ENCODE results near the gene ARHGAP32.

DNA sequence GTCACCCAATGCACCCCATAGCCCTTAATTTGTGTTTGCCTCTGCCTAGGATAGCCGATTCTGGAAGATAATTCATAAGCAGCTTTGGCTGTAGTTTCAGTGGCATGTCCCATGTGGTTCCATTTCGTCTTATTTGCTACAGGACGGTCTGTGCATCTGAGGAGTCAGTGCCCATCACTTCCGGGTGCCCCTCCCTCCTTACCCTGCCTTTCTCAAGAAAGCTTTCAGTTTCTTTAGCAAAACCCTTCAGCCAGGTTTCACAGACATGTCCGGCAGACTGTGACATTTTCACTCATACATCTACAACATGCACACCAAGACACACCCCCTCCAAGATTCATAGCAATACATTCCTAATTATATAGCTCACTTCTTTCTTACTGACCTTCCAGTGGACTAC lies 263.7 kb downstream of the ARHGAP32 start:
- no peak for TF ChIP-seq ZNF8 (CRISPR knock-in tag; IDR thresholded peaks at IDR 0.05)
- TF ChIP-seq, protein P1, sequence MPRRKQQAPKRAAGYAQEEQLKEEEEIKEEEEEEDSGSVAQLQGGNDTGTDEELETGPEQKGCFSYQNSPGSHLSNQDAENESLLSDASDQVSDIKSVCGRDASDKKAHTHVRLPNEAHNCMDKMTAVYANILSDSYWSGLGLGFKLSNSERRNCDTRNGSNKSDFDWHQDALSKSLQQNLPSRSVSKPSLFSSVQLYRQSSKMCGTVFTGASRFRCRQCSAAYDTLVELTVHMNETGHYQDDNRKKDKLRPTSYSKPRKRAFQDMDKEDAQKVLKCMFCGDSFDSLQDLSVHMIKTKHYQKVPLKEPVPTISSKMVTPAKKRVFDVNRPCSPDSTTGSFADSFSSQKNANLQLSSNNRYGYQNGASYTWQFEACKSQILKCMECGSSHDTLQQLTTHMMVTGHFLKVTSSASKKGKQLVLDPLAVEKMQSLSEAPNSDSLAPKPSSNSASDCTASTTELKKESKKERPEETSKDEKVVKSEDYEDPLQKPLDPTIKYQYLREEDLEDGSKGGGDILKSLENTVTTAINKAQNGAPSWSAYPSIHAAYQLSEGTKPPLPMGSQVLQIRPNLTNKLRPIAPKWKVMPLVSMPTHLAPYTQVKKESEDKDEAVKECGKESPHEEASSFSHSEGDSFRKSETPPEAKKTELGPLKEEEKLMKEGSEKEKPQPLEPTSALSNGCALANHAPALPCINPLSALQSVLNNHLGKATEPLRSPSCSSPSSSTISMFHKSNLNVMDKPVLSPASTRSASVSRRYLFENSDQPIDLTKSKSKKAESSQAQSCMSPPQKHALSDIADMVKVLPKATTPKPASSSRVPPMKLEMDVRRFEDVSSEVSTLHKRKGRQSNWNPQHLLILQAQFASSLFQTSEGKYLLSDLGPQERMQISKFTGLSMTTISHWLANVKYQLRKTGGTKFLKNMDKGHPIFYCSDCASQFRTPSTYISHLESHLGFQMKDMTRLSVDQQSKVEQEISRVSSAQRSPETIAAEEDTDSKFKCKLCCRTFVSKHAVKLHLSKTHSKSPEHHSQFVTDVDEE (CRISPR knock-in tag; IDR thresholded peaks at IDR 0.05), result no peak
- no peak for TF ChIP-seq CSDC2 (CRISPR knock-in tag; IDR thresholded peaks at IDR 0.05)
- no peak for TF ChIP-seq ZNF70 (CRISPR knock-in tag; IDR thresholded peaks at IDR 0.05)
- no peak for TF ChIP-seq PPARA (CRISPR knock-in tag; IDR thresholded peaks at IDR 0.05; ENCODE audit: borderline replicate concordance)
- no peak for TF ChIP-seq ZFP3 (CRISPR knock-in tag; IDR thresholded peaks at IDR 0.05)
- TF ChIP-seq ARNTL (CRISPR knock-in tag; IDR thresholded peaks at IDR 0.05; ENCODE audit: borderline replicate concordance, low read depth), result no peak
- no peak for TF ChIP-seq TCF4 (CRISPR knock-in tag; IDR thresholded peaks at IDR 0.05; ENCODE audit: borderline replicate concordance)
- TF ChIP-seq, protein P2, sequence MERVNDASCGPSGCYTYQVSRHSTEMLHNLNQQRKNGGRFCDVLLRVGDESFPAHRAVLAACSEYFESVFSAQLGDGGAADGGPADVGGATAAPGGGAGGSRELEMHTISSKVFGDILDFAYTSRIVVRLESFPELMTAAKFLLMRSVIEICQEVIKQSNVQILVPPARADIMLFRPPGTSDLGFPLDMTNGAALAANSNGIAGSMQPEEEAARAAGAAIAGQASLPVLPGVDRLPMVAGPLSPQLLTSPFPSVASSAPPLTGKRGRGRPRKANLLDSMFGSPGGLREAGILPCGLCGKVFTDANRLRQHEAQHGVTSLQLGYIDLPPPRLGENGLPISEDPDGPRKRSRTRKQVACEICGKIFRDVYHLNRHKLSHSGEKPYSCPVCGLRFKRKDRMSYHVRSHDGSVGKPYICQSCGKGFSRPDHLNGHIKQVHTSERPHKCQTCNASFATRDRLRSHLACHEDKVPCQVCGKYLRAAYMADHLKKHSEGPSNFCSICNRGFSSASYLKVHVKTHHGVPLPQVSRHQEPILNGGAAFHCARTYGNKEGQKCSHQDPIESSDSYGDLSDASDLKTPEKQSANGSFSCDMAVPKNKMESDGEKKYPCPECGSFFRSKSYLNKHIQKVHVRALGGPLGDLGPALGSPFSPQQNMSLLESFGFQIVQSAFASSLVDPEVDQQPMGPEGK (CRISPR knock-in tag; IDR thresholded peaks at IDR 0.05; ENCODE audit: borderline replicate concordance), result no peak
